H1 (cell line): ENCODE results near the gene PMM1. TPM values are rescaled to one million over a fixed set of nuclear protein-coding genes. Genes with fewer than 3 reads are reported as not detected.
"Not testable (repeated sequence)": the region's sequence is repeated elsewhere in the genome, so short reads cannot be mapped to it uniquely, and the experiment has no call there.

Experiments used
- CTCF ChIA-PET: fragments of 300-600 bp; sonication (Branson Sonifier 250); formaldehyde crosslinking; loops from one replicate; lab custom pipeline; 2021; ENCODE audit not compliant: partially characterized antibody; lab: Charles Lee
- POLR2A ChIA-PET: fragments of 300-600 bp; sonication (Branson Sonifier 250); formaldehyde crosslinking; loops from one replicate; lab custom pipeline; 2021; ENCODE audit warnings: inconsistent platforms; ENCODE audit not compliant: partially characterized antibody; lab: Charles Lee
- DNase-seq, 2 experiments: peaks; one replicate each; pipeline versions ENCODE4 v3.0.0 to v3.0.0-alpha.2; 2010 to 2022; ENCODE audit warnings: low spot score in 2 of 2, low read depth in 1 of 2, mixed read lengths in 1 of 2
- FAIRE-seq: peaks from 2 replicates; lab custom pipeline; 2011; peaks lifted over from hg19 to GRCh38; lab: Jason Lieb, UNC
- H2AFZ ChIP-seq: 2 replicates; pipeline ENCODE4 v1.8.1; 2012; ENCODE audit warnings: low read length, inconsistent platforms
- H2AK5ac ChIP-seq: 2 replicates; pipeline ENCODE4 v1.6.1; 2013; ENCODE audit warnings: low read depth, low read length
- H2BK120ac ChIP-seq: replicated peaks from 2 replicates; pipeline ENCODE3; 2013; ENCODE audit warnings: low read depth, low read length, inconsistent platforms
- H2BK12ac ChIP-seq: 2 replicates; pipeline ENCODE4 v1.6.1; 2013; ENCODE audit warnings: low read depth, low read length
- H2BK15ac ChIP-seq: 2 replicates; pipeline ENCODE4 v1.6.1; 2013; ENCODE audit warnings: low read length
- H2BK20ac ChIP-seq: 2 replicates; pipeline ENCODE4 v1.6.1; 2013; ENCODE audit warnings: low read length
- H2BK5ac ChIP-seq: 2 replicates; pipeline ENCODE4 v1.6.1; 2013; ENCODE audit warnings: low read depth, low read length
- H3K14ac ChIP-seq: 2 replicates; pipeline ENCODE4 v1.6.1; 2013; ENCODE audit warnings: inconsistent platforms; ENCODE audit not compliant: insufficient read length
- H3K18ac ChIP-seq: 2 replicates; pipeline ENCODE4 v1.6.1; 2013; ENCODE audit warnings: low read length; ENCODE audit errors: extremely low read depth
- H3K23ac ChIP-seq: 2 replicates; pipeline ENCODE4 v1.6.1; 2013; ENCODE audit warnings: inconsistent platforms; ENCODE audit not compliant: insufficient read length
- H3K23me2 ChIP-seq: 2 replicates; pipeline ENCODE4 v1.6.1; 2013; ENCODE audit warnings: low read depth, low read length
- H3K27ac ChIP-seq: 2 replicates; pipeline ENCODE4 v1.6.1; 2011; ENCODE audit warnings: low read depth, low read length, inconsistent platforms
- H3K27me3 ChIP-seq, 4 experiments: replicated peaks in 1 of 4; 1 replicate in 1 of 4; 2 replicates in 3 of 4; pipeline versions ENCODE4 v1.6.1 to v1.8.1; 2011 to 2013; ENCODE audit warnings: low read length in 3 of 4, mild to moderate bottlenecking in 3 of 4, inconsistent platforms in 2 of 4, mixed read lengths in 2 of 4, moderate library complexity in 1 of 4; ENCODE audit not compliant: control insufficient read depth in 3 of 4, insufficient read depth in 3 of 4; ENCODE audit errors: extremely low read depth in 1 of 4
- H3K36me3 ChIP-seq, 4 experiments: 2 replicates each; pipeline versions ENCODE4 v1.6.1 to v1.8.1; 2011 to 2013; ENCODE audit warnings: mild to moderate bottlenecking in 4 of 4, low read length in 3 of 4, moderate library complexity in 2 of 4, control low read depth in 1 of 4, inconsistent platforms in 1 of 4; ENCODE audit not compliant: insufficient read depth in 4 of 4, control insufficient read depth in 2 of 4
- H3K4ac ChIP-seq: replicated peaks from 2 replicates; pipeline ENCODE3; 2013; ENCODE audit warnings: low read length, low read depth, mixed read lengths, inconsistent platforms; ENCODE audit not compliant: insufficient read length
- H3K4me1 ChIP-seq, 4 experiments: replicated peaks in 1 of 4; 1 replicate in 1 of 4; 2 replicates in 3 of 4; pipeline versions ENCODE4 v1.6.1 to v1.8.1; 2011 to 2013; ENCODE audit warnings: low read length in 3 of 4, inconsistent platforms in 2 of 4, mixed read lengths in 1 of 4; ENCODE audit not compliant: insufficient read depth in 4 of 4, control insufficient read depth in 3 of 4
- H3K4me2 ChIP-seq, 2 experiments: 2 replicates each; pipeline versions ENCODE4 v1.6.1 to v1.8.1; 2011 to 2013; ENCODE audit warnings: low read depth in 2 of 2, low read length in 2 of 2, control low read depth in 1 of 2, inconsistent platforms in 1 of 2, mild to moderate bottlenecking in 1 of 2; ENCODE audit not compliant: insufficient read depth in 1 of 2
- H3K4me3 ChIP-seq, 4 experiments: fragments of 200-600, 300-600 bp in 1 of 4; sonication (generic), shearing (Covaris generic), sonication (Bioruptor Twin) in 1 of 4; 2 replicates each; pipeline versions ENCODE4 v1.5.1 to v1.8.1; 2011 to 2016; ENCODE audit warnings: low read length in 4 of 4, low read depth in 3 of 4, control low read depth in 2 of 4, inconsistent platforms in 2 of 4, mild to moderate bottlenecking in 2 of 4, mixed read lengths in 1 of 4, moderate library complexity in 1 of 4; ENCODE audit not compliant: insufficient read depth in 2 of 4; ENCODE audit errors: extremely low read depth in 1 of 4
- H3K56ac ChIP-seq: replicated peaks from 2 replicates; pipeline ENCODE3; 2013; ENCODE audit warnings: low read depth, mild to moderate bottlenecking, mixed read lengths, low read length, inconsistent platforms; ENCODE audit not compliant: insufficient read length
- H3K79me1 ChIP-seq: 2 replicates; pipeline ENCODE4 v1.6.1; 2013; ENCODE audit warnings: low read depth, low read length, control low read depth
- H3K79me2 ChIP-seq, 2 experiments: 2 replicates each; pipeline versions ENCODE4 v1.6.1 to v1.8.1; 2012 to 2013; ENCODE audit warnings: low read length in 2 of 2, mild to moderate bottlenecking in 2 of 2, inconsistent platforms in 1 of 2; ENCODE audit not compliant: insufficient read depth in 2 of 2, control insufficient read depth in 1 of 2
- H3K9ac ChIP-seq, 4 experiments: replicated peaks in 1 of 4; 1 replicate in 1 of 4; 2 replicates in 3 of 4; pipeline versions ENCODE4 v1.6.1 to v1.8.1; 2011 to 2013; ENCODE audit warnings: low read depth in 3 of 4, low read length in 3 of 4, control low read depth in 2 of 4, mild to moderate bottlenecking in 2 of 4, moderate library complexity in 2 of 4, inconsistent platforms in 1 of 4; ENCODE audit errors: extremely low read depth in 1 of 4
- H3K9me3 ChIP-seq, 2 experiments: 2 replicates each; pipeline versions ENCODE4 v1.6.1 to v1.8.1; 2012 to 2013; ENCODE audit warnings: mild to moderate bottlenecking in 2 of 2, moderate library complexity in 2 of 2, control low read depth in 1 of 2, inconsistent platforms in 1 of 2, low read depth in 1 of 2, low read length in 1 of 2, mixed read lengths in 1 of 2; ENCODE audit not compliant: insufficient read depth in 2 of 2
- H4K20me1 ChIP-seq, 2 experiments: replicated peaks in 1 of 2; 2 replicates each; pipeline versions ENCODE3 to v1.8.1; 2011 to 2013; ENCODE audit warnings: inconsistent platforms in 2 of 2, low read length in 2 of 2, mild to moderate bottlenecking in 1 of 2; ENCODE audit not compliant: insufficient read depth in 2 of 2, control insufficient read depth in 1 of 2
- H4K5ac ChIP-seq: 2 replicates; pipeline ENCODE4 v1.6.1; 2013; ENCODE audit warnings: low read length, low read depth, mixed read lengths, inconsistent platforms; ENCODE audit not compliant: insufficient read length
- H4K8ac ChIP-seq: 2 replicates; pipeline ENCODE4 v1.8.0; 2013; ENCODE audit warnings: mild to moderate bottlenecking, moderate library complexity, low read length, inconsistent platforms; ENCODE audit not compliant: insufficient read depth; ENCODE audit errors: extremely low read depth
- H4K91ac ChIP-seq: replicated peaks from 2 replicates; pipeline ENCODE3; 2013; ENCODE audit warnings: low read length, mixed read lengths, inconsistent platforms; ENCODE audit not compliant: insufficient read length
- WGBS, 2 experiments: shearing (Covaris generic) in 1 of 2; methylation state at CpG; one replicate each; pipeline versions ENCODE4 v1.1.6 to v1.1.7; 2013 to 2015; ENCODE audit warnings: low lambda C conversion rate in 2 of 2, mixed read lengths in 2 of 2, inconsistent platforms in 1 of 2, low coverage in 1 of 2, missing lambda C conversion rate in 1 of 2; ENCODE audit not compliant: insufficient replicate concordance in 2 of 2, insufficient coverage in 1 of 2, insufficient read length in 1 of 2; ENCODE audit errors: extremely low coverage in 1 of 2, missing lambda C conversion rate in 1 of 2; 5-methylcytosine and 5-hydroxymethylcytosine counted together
- polyA plus RNA-seq, 7 experiments: library from polyadenylated mRNA; depleted of rRNA in 3 of 7; stranded (reverse) in 5 of 7; unstranded in 2 of 7; fragments of >200 nt in 5 of 7; fragments of 200-250 nt in 2 of 7; gene quantifications; 1 replicate in 5 of 7; 2 replicates in 1 of 7; 4 replicates in 1 of 7; pipeline versions ENCODE4 v1.2.1 to v1.2.3, GENCODE V29; 2011 to 2013; ENCODE audit warnings: missing spikeins in 2 of 7, mixed read lengths in 2 of 7
- total RNA-seq: library from RNA; stranded (reverse); fragmentation: NEBNext Ultra II Directional; extraction: Animal tissue kit (Norgen Biotek cat#: 25700); gene quantifications from 2 replicates; pipeline ENCODE4 v1.2.1, GENCODE V29; 2021

Gene PMM1
- total and polyA plus RNA-seq, 2 of the 8 experiments (the other 6 are each of a cell fraction or from before 2014, with no cell fraction given), result 11.3 to 20.0 TPM

GRCh38 chr22:41593336-41593960, 3.8 kb upstream of the PMM1 start:
- CTCF ChIA-PET, result interaction anchor here (0.6 to 8.0 kb wide), 9 partner anchors 10 to 191 kb away, joined by 3 to 63 read pairs (median 3); partner anchors contain the start of gene POLR3H
- not testable (repeated sequence) for H2BK15ac ChIP-seq, H4K20me1 ChIP-seq, H3K23ac ChIP-seq, H3K27ac ChIP-seq, DNase-seq, H4K91ac ChIP-seq, H3K4ac ChIP-seq, H3K4me3 ChIP-seq, H3K4me2 ChIP-seq, H3K23me2 ChIP-seq, H3K14ac ChIP-seq, H2AFZ ChIP-seq, H3K36me3 ChIP-seq, H3K27me3 ChIP-seq, H2BK120ac ChIP-seq, H2BK12ac ChIP-seq, FAIRE-seq, H3K79me2 ChIP-seq, H4K5ac ChIP-seq, H3K4me1 ChIP-seq, H3K18ac ChIP-seq, H2BK5ac ChIP-seq, H4K8ac ChIP-seq, H3K56ac ChIP-seq, H2BK20ac ChIP-seq, H3K9ac ChIP-seq, H3K79me1 ChIP-seq, H3K9me3 ChIP-seq, H2AK5ac ChIP-seq
- 91% methylated on average over 33 of the region's 51 CpGs; no CpG with 5 or more reads in 1 of the 2 experiments for WGBS, 2 experiments
- POLR2A ChIA-PET, result interaction anchor here (0.7 to 1.7 kb wide), 4 partner anchors 14 to 28 kb away, joined by 3 to 7 read pairs (median 4); no protein-coding TSS in a partner anchor
